ENCODE measurements around the gene GGN. TPM values are rescaled to one million over a fixed set of nuclear protein-coding genes. Genes with fewer than 3 reads are reported as not detected.

The GGN gene
- total and polyA plus RNA-seq, 2 of the 13 experiments (the other 11 are each of a cell fraction or from before 2014, with no cell fraction given), result not detected

GRCh38 chr19:38378866-38379265 lies 9.0 kb downstream of the GGN start (continued):
- TF ChIP-seq HNRNPLL (IDR thresholded peaks at IDR 0.05; ENCODE audit: low read depth, low read length, poor library complexity, severe bottlenecking) (no peak), GFI1 (CRISPR knock-in tag; IDR thresholded peaks at IDR 0.05; ENCODE audit: borderline replicate concordance) (no peak)

- DNase-seq (ENCODE audit: low spot score) (no peak), FAIRE-seq (no peak), ATAC-seq (no peak)
- ChIA-PET CTCF (ENCODE audit: low intra/inter-chr PET ratio, low total read pairs) (no interaction called here), POLR2A (no interaction called here)
- intact Hi-C loops (cut with micrococcal nuclease; ENCODE audit: unreplicated experiment) (no loop called here), in situ Hi-C loops (cut with HindIII; ENCODE audit: extremely low pct_ligation_motif_present, low pct_unique_long_range_greater_than_20kb) (no loop called here)
- Histone ChIP-seq H3K27ac (ENCODE audit: extremely low read length, insufficient read depth, low read length) (no peak overlapping the region), H3K4me2 (ENCODE audit: low read depth, low read length) (0 out of 2 replicates have a peak overlapping the region, but pooled peaks have one; percentile 27), H3K36me3 (replicated peaks in 1 of 2; ENCODE audit: control insufficient read depth in 1 of 2, insufficient read depth in 2 of 2, low read length in 2 of 2) (peaks cover 19 to 39% of the 10 kb centered on the region in 2 experiments), H3K27me3 (ENCODE audit: control insufficient read depth in 1 of 2, insufficient read depth in 2 of 2, low read length in 2 of 2) (no peaks in the 10 kb centered on the region; a peak in 1 of 5 replicates), H3K79me2 (ENCODE audit: insufficient read depth, low read length) (peaks cover 22% of the 10 kb centered on the region), H3K9ac (ENCODE audit: insufficient read depth, low read depth, low read length) (no peak overlapping the region), H3K9me3 (ENCODE audit: low read length) (no peaks in the 10 kb centered on the region), H4K20me1 (ENCODE audit: insufficient read depth, low read length) (peaks cover 6% of the 10 kb centered on the region; the same call in 1 of the 2 replicates), H2AFZ (ENCODE audit: low read length) (no peak overlapping the region), H3K4me3 (replicated peaks in 1 of 3; ENCODE audit: insufficient read depth in 1 of 3, low read depth in 2 of 3, low read length in 3 of 3) (no peak overlapping the region), H3K4me1 (ENCODE audit: insufficient read depth, low read length) (peaks cover 22% of the 10 kb centered on the region)
- TF ChIP-seq LCORL (IDR thresholded peaks at IDR 0.05) (no peak), LCORL (CRISPR knock-in tag; IDR thresholded peaks at IDR 0.05) (no peak), SPEN (CRISPR knock-in tag; IDR thresholded peaks at IDR 0.05; ENCODE audit: low read depth) (no peak), FOXM1 (CRISPR knock-in tag; IDR thresholded peaks at IDR 0.05) (no peak), ZNF367 (CRISPR knock-in tag; IDR thresholded peaks at IDR 0.05; ENCODE audit: borderline replicate concordance) (no peak)
- BruUV-seq (replicated peaks), result no TSS peak
- 100% methylated on average over 4 of the region's 4 CpGs for WGBS (ENCODE audit: low lambda C conversion rate)
These were observed 10.8 kb downstream of the GGN start for GRCh38 chr19:38377052-38377451.

- 100% methylated on average over 3 of the region's 3 CpGs for WGBS (ENCODE audit: low lambda C conversion rate)
- POLR2A ChIA-PET, result interaction anchor here (1.1 to 3.3 kb wide), 2 partner anchors 11 to 26 kb away, joined by 5 to 30 read pairs; partner anchors contain the start of genes FAM98C and GGN
- DNase-seq (ENCODE audit: low spot score) (no peak), FAIRE-seq (no peak), ATAC-seq (no peak)
- Histone ChIP-seq H3K36me3 (replicated peaks in 1 of 2; ENCODE audit: control insufficient read depth in 1 of 2, insufficient read depth in 2 of 2, low read length in 2 of 2) (peaks cover 15 to 34% of the 10 kb centered on the region in 2 experiments), H3K4me1 (ENCODE audit: insufficient read depth, low read length) (peaks cover 22% of the 10 kb centered on the region), H3K9ac (ENCODE audit: insufficient read depth, low read depth, low read length) (no peak overlapping the region), H3K27ac (ENCODE audit: extremely low read length, insufficient read depth, low read length) (no peak overlapping the region), H3K4me3 (replicated peaks in 1 of 3; ENCODE audit: insufficient read depth in 1 of 3, low read depth in 2 of 3, low read length in 3 of 3) (0 out of 6 replicates have a peak overlapping the region, but pooled peaks of 1 of the 3 experiments have one; percentile 92), H3K9me3 (ENCODE audit: low read length) (no peaks in the 10 kb centered on the region), H2AFZ (ENCODE audit: low read length) (no peak overlapping the region), H3K4me2 (ENCODE audit: low read depth, low read length) (peak overlapping the region; percentile 86), H3K27me3 (ENCODE audit: control insufficient read depth in 1 of 2, insufficient read depth in 2 of 2, low read length in 2 of 2) (no peaks in the 10 kb centered on the region; a peak in 1 of 5 replicates), H4K20me1 (ENCODE audit: insufficient read depth, low read length) (peaks cover 2% of the 10 kb centered on the region; the same call in 1 of the 2 replicates), H3K79me2 (ENCODE audit: insufficient read depth, low read length) (peaks cover 22% of the 10 kb centered on the region)
- intact Hi-C loops (cut with micrococcal nuclease; ENCODE audit: unreplicated experiment), result no loop called here
- CTCF ChIA-PET (ENCODE audit: low intra/inter-chr PET ratio, low total read pairs), result no interaction called here
- in situ Hi-C loops (cut with HindIII; ENCODE audit: extremely low pct_ligation_motif_present, low pct_unique_long_range_greater_than_20kb), result no loop called here
- no TSS peak for BruUV-seq (replicated peaks)
- TF ChIP-seq RFX1 (IDR thresholded peaks at IDR 0.05) (no peak), SP4 (CRISPR knock-in tag; IDR thresholded peaks at IDR 0.05) (no peak), GMEB2 (CRISPR knock-in tag; IDR thresholded peaks at IDR 0.05; ENCODE audit: low read depth) (no peak), PHF21A (CRISPR knock-in tag; IDR thresholded peaks at IDR 0.05) (no peak), ATF7-NPFF (CRISPR knock-in tag; IDR thresholded peaks at IDR 0.05; ENCODE audit: low read depth) (no peak), ZNF251 (CRISPR knock-in tag; IDR thresholded peaks at IDR 0.05) (no peak), HOXA7 (CRISPR knock-in tag; IDR thresholded peaks at IDR 0.05) (no peak), ZNF772 (CRISPR knock-in tag; IDR thresholded peaks at IDR 0.05) (no peak)
These were observed 11.3 kb downstream of the GGN start for GRCh38 chr19:38376576-38376975.
